Measurements from ENCODE around the gene KLHDC2.

- no peak for TF ChIP-seq POLR2AphosphoS5 (IDR thresholded peaks at IDR 0.05; ENCODE audit: low read depth, low read length)
- TF ChIP-seq POLR2A (IDR thresholded peaks at IDR 0.05; ENCODE audit: low read depth, low read length), result no peak
Measured at GRCh38 chr14:49792618-49793017, 24.7 kb downstream of the KLHDC2 start.
